Karpas-422 (cell line): ENCODE data around the gene PHC1. TPM values are rescaled to one million over a fixed set of nuclear protein-coding genes. Genes with fewer than 3 reads are reported as not detected.
A peak's percentile ranks its signal among the peaks of the same experiment; 100 is the strongest.

Experiments
- DNase-seq: peaks from one replicate; pipeline ENCODE4 v3.0.0-alpha.2; 2015
- H2AFZ ChIP-seq: fragments of 200-600 bp; sonication (generic); 2 replicates; pipeline ENCODE4 v1.6.1; 2014; ENCODE audit warnings: antibody characterized with exemption, low read length, mixed read lengths
- H3K27ac ChIP-seq: fragments of 200-600 bp; sonication (generic); 2 replicates; pipeline ENCODE4 v1.5.1; 2014; ENCODE audit warnings: mild to moderate bottlenecking, low read length, moderate library complexity
- H3K27me3 ChIP-seq: fragments of 200-600 bp; sonication (generic); 2 replicates; pipeline ENCODE4 v1.6.1; 2014; ENCODE audit warnings: low read length, mixed read lengths
- H3K36me3 ChIP-seq: fragments of 200-600 bp; sonication (generic); 2 replicates; pipeline ENCODE4 v1.6.1; 2014; ENCODE audit warnings: low read length, mixed read lengths; ENCODE audit not compliant: insufficient read depth
- H3K4me1 ChIP-seq: fragments of 200-600 bp; sonication (generic); 2 replicates; pipeline ENCODE4 v1.6.1; 2014; ENCODE audit warnings: mild to moderate bottlenecking, low read length, mixed read lengths
- H3K4me2 ChIP-seq: fragments of 200-600 bp; sonication (generic); 2 replicates; pipeline ENCODE4 v1.6.1; 2014; ENCODE audit warnings: low read length, low read depth, mild to moderate bottlenecking; ENCODE audit not compliant: poor library complexity, severe bottlenecking
- H3K4me3 ChIP-seq: fragments of 200-600 bp; sonication (generic); 2 replicates; pipeline ENCODE4 v1.5.1; 2014; ENCODE audit warnings: mild to moderate bottlenecking, antibody characterized with exemption, low read length, mixed read lengths
- H3K79me2 ChIP-seq: fragments of 200-600 bp; sonication (generic); 2 replicates; pipeline ENCODE4 v1.6.1; 2014; ENCODE audit warnings: mild to moderate bottlenecking, low read length, mixed read lengths
- H3K9ac ChIP-seq: fragments of 200-600 bp; sonication (generic); 2 replicates; pipeline ENCODE4 v1.6.0; 2014; ENCODE audit warnings: low read length
- H3K9me2 ChIP-seq: fragments of 200-600 bp; sonication (generic), shearing (Covaris generic); replicated peaks from 2 replicates; pipeline ENCODE4 v1.6.0; 2014; ENCODE audit warnings: mild to moderate bottlenecking, low read length, moderate library complexity; ENCODE audit not compliant: insufficient read depth
- H3K9me3 ChIP-seq: fragments of 300-700, 200-600 bp; sonication (generic); 2 replicates; pipeline ENCODE4 v1.6.1; 2014; ENCODE audit warnings: low read length, mixed read lengths
- H4K20me1 ChIP-seq: fragments of 200-600 bp; sonication (generic); 2 replicates; pipeline ENCODE4 v1.6.1; 2014; ENCODE audit warnings: mild to moderate bottlenecking, antibody characterized with exemption, low read length, low read depth; ENCODE audit not compliant: insufficient read depth
- total RNA-seq: library from RNA; depleted of rRNA; stranded (reverse); fragments of >200 nt; shearing (Covaris generic); gene quantifications from 2 replicates; pipeline ENCODE4 v1.2.3, GENCODE V29; 2014; ENCODE audit warnings: low replicate concordance; rRNA removed

The PHC1 gene
- total RNA-seq, 1 experiment from 2014 or later, result 26.2 TPM

DNA sequence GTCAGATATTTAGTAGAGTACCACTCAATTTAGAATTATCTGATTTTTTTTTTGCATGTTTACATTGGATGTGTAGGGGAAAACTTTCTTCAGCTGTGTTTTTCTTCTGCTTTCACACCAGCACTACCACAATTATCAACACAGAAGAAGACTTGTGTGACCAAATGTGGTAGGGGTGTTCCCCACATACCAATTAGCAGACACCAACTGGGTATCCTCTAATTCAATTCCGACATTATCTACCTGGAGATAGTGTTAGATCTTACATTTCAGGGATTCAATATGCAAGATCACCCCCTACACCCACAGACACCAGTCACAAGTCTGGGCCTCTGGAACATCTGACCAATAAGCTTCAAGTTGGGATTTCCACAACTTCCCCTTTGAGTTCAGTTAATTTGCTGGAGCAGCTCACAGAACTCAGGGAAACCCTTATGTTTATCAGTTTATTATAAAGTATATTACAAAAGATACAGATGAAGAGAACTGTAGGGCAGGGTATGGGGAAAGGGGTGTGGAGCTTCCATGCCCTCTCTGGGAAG, 71.0 kb downstream of the PHC1 start:
- no peak overlapping the region for H3K9ac ChIP-seq

DNA sequence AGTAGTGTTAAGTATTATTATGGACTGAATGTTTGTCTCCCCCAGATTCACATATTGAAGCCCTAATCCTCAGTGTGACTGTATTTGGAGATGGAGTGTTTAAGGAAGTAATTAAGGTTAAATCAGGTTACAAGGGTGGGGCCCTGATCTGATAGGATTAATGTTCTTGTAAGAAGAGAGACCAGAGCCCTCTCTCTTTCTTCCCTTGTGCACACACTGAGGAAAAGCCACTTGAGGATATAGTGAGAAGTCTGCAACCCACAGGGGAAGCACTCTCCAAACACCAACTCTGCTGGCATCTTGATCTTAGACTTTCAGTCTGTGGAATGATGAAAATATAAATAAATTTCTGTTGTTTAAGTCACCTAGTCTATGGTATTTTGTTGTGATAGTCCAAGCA, 72.9 kb downstream of the PHC1 start:
- Histone ChIP-seq H3K4me1 (peaks cover 26% of the 10 kb centered on the region), H4K20me1 (no peaks in the 10 kb centered on the region), H3K9me3 (no peaks in the 10 kb centered on the region), H2AFZ (no peak overlapping the region), H3K27ac (no peak overlapping the region), H3K4me3 (no peak overlapping the region), H3K9ac (no peak overlapping the region), H3K27me3 (no peaks in the 10 kb centered on the region), H3K79me2 (0 out of 2 replicates have a peak, but pooled peaks cover 5% of the 10 kb centered on the region), H3K9me2 (no peaks in the 10 kb centered on the region), H3K4me2 (peak overlapping the region; percentile 16), H3K36me3 (no peaks in the 10 kb centered on the region)
- DNase-seq, result no peak

More for the DNA sequence above, 71.0 kb downstream of the PHC1 start:
- Histone ChIP-seq H3K27ac (no peak overlapping the region), H2AFZ (no peak overlapping the region), H3K4me3 (no peak overlapping the region), H3K27me3 (no peaks in the 10 kb centered on the region), H3K4me2 (no peak overlapping the region), H3K9me2 (no peaks in the 10 kb centered on the region), H3K4me1 (peaks cover 22% of the 10 kb centered on the region), H3K79me2 (peaks cover 8% of the 10 kb centered on the region; the same call in 1 of the 2 replicates), H3K36me3 (no peaks in the 10 kb centered on the region), H4K20me1 (no peaks in the 10 kb centered on the region), H3K9me3 (no peaks in the 10 kb centered on the region; the same call in 1 of the 2 replicates)
- peak; percentile 41 for DNase-seq

DNA sequence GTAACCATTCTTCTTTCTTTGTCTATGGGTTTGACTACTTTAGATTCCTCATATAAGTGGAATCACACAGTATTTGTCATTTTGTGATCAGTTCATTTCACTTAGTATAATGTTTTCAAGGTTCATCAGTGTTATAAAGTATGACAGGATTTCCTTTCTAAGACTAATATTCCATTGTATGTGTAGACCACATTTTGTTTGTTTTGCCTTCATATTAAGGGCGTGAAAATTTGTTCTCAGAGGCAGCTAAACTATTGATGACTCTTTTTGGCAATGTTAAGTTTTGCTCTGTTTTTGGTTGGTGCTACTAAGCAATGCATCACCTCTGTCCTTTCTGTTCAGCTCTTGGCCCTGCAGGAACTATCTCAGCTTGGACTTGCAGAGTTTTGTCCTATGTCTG, 73.4 kb downstream of the PHC1 start:
- Histone ChIP-seq H4K20me1 (no peaks in the 10 kb centered on the region), H3K79me2 (0 out of 2 replicates have a peak, but pooled peaks cover 5% of the 10 kb centered on the region), H3K9me2 (no peaks in the 10 kb centered on the region), H3K4me1 (peaks cover 26% of the 10 kb centered on the region), H3K4me3 (no peak overlapping the region), H3K4me2 (peak overlapping the region; percentile 16), H3K36me3 (no peaks in the 10 kb centered on the region), H3K27me3 (no peaks in the 10 kb centered on the region), H3K9me3 (no peaks in the 10 kb centered on the region), H2AFZ (no peak overlapping the region), H3K9ac (no peak overlapping the region), H3K27ac (no peak overlapping the region)
- DNase-seq, result no peak

DNA sequence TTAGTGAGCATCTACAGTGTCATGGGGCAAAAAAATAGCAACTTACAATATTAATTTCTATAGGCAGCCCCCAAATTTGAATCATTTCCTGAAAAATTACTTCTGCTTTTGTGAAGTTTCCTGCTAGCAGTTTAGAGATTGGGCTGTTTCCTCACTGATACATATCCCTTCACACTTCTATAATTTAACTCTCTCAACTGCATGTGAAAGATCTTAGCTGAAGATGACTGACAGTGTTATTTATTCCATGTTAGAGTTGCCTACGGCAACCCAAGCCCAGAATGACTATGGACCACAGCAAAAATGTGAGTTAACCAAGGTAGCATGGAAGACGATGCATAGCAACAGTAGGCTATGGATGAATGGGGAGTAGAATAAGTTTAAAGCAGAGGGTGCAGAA, 75.1 kb downstream of the PHC1 start, which contains the start of gene KLRG1:
Gene KLRG1, plus strand, starts transcription at position 134 of the 400 bp plus-strand sequence. Its CDS starts 90 bp downstream, at position 224.
- 0 out of 2 replicates have a peak within 1 kb of the TSS, but pooled peaks have one; percentile 5 for H3K27ac ChIP-seq

More for the DNA sequence above, 75.1 kb downstream of the PHC1 start, which contains the start of gene KLRG1:
- Histone ChIP-seq H3K9ac (no peak within 1 kb of the TSS), H3K9me2 (no peaks in the 10 kb centered on the region), H2AFZ (0 out of 2 replicates have a peak within 1 kb of the TSS, but pooled peaks have one; percentile 64), H4K20me1 (no peaks in the 10 kb centered on the region), H3K4me1 (peaks cover 26% of the 10 kb centered on the region), H3K4me2 (no peak within 1 kb of the TSS), H3K9me3 (no peaks in the 10 kb centered on the region), H3K27me3 (no peaks in the 10 kb centered on the region), H3K4me3 (no peak within 1 kb of the TSS), H3K79me2 (0 out of 2 replicates have a peak, but pooled peaks cover 3% of the 10 kb centered on the region), H3K36me3 (no peaks in the 10 kb centered on the region)
- no peak for DNase-seq

Other genes with a start within 250 kb of the PHC1 start
- gene RIMKLB, start 216.5 kb upstream of the PHC1 start, total RNA-seq, result 0.89 and 0.90 TPM in 2 replicates
- not detected in 2 replicates for gene A2ML1, start 91.9 kb upstream of the PHC1 start, total RNA-seq
- gene M6PR, start 35.1 kb downstream of the PHC1 start, total RNA-seq, result 271 and 300 TPM in 2 replicates
- 9.1 and 34.7 TPM in 2 replicates for gene KLRG1, start 75.0 kb downstream of the PHC1 start, total RNA-seq
- not detected in 2 replicates for gene A2M, start 201.4 kb downstream of the PHC1 start, total RNA-seq